Mucosa of stomach (tissue), 1 donor: ENCODE data around the gene SLC17A4.
"Not testable (repeated sequence)": the region's sequence is repeated elsewhere in the genome, so short reads cannot be mapped to it uniquely, and the experiment has no call there.

Source experiments
- H3K27me3 ChIP-seq: one replicate; pipeline ENCODE4 v1.7.0; 2013; ENCODE audit warnings: mild to moderate bottlenecking, low read length; ENCODE audit not compliant: control insufficient read depth, insufficient read depth
- H3K36me3 ChIP-seq: one replicate; pipeline ENCODE4 v1.7.0; 2013; ENCODE audit warnings: low read length; ENCODE audit not compliant: control insufficient read depth, insufficient read depth
- H3K4me1 ChIP-seq: one replicate; pipeline ENCODE4 v1.7.0; 2013; ENCODE audit warnings: mild to moderate bottlenecking, low read length; ENCODE audit not compliant: control insufficient read depth, insufficient read depth
- H3K4me3 ChIP-seq: one replicate; pipeline ENCODE4 v1.7.0; 2013; ENCODE audit warnings: low read length
- H3K9ac ChIP-seq: one replicate; pipeline ENCODE4 v1.7.0; 2013; ENCODE audit warnings: mild to moderate bottlenecking, low read length, moderate library complexity
- H3K9me3 ChIP-seq: one replicate; pipeline ENCODE4 v1.7.0; 2013; ENCODE audit warnings: mild to moderate bottlenecking, low read length, moderate library complexity; ENCODE audit not compliant: control insufficient read depth
- donor health status: Pancreatic carcinoma.

SLC17A4 gene

DNA sequence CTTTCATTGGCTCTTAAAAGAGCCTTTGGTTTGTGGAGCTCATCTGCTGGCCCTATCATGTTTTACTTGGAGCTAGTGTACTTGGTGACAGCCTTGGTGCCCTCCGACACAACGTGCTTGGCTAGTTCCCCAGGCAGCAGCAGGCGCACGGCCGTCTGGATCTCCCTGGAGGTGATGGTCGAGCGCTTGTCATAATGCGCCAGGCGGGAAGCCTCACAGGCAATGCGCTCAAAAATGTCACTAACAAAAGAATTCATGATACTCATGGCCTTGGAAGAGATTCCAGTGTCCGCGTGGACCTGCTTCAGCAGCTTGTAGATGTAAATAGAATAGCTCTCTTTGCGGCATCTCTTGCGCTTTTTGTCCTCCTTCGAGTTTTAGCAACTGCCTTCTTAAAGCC lies 22.8 kb upstream of the SLC17A4 start:
- H3K27me3 ChIP-seq: no peaks in the 10 kb centered on the region
- H3K9me3 ChIP-seq: no peaks in the 10 kb centered on the region
- no peaks in the 10 kb centered on the region for H3K36me3 ChIP-seq

GRCh38 chr6:25732468-25733198 lies 21.9 kb upstream of the SLC17A4 start:
- Histone ChIP-seq H3K9ac (no peak overlapping the region), H3K9me3 (no peaks in the 10 kb centered on the region), H3K27me3 (no peaks in the 10 kb centered on the region), H3K36me3 (no peaks in the 10 kb centered on the region), H3K4me3 (no peak overlapping the region), H3K4me1 (no peaks in the 10 kb centered on the region)

More for the DNA sequence above, 22.8 kb upstream of the SLC17A4 start:
- H3K9ac ChIP-seq: no peak overlapping the region
- H3K4me3 ChIP-seq: no peak overlapping the region
- no peaks in the 10 kb centered on the region for H3K4me1 ChIP-seq

DNA sequence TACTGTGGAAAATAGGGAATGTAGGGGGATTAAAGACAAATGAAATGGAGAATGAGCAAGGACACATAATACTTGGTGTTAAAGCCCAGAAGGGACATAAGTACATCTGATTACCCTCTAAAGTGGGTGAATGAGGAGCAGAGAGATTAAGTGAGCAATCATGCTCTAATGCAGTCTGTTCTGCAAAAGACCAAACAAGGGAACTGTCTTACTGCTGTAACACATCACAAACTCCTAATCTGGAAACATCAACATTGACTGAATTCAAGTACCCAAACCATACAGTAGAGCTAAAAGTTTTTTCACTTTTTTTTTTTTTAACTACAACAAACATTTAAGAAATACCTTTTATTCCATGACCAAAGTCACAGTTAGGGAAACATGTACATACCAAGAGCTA lies 19.3 kb upstream of the SLC17A4 start:
- no peak overlapping the region for H3K4me3 ChIP-seq
- no peak overlapping the region for H3K9ac ChIP-seq
- no peaks in the 10 kb centered on the region for H3K27me3 ChIP-seq
- no peaks in the 10 kb centered on the region for H3K4me1 ChIP-seq
- no peaks in the 10 kb centered on the region for H3K9me3 ChIP-seq
- H3K36me3 ChIP-seq: no peaks in the 10 kb centered on the region

- H3K36me3 ChIP-seq: no peaks in the 10 kb centered on the region
- no peaks in the 10 kb centered on the region for H3K9me3 ChIP-seq
- H3K9ac ChIP-seq: no peak overlapping the region
- H3K27me3 ChIP-seq: no peaks in the 10 kb centered on the region
- no peak overlapping the region for H3K4me3 ChIP-seq
- H3K4me1 ChIP-seq: no peaks in the 10 kb centered on the region
Measured at GRCh38 chr6:25743868-25744267, 10.7 kb upstream of the SLC17A4 start.

DNA sequence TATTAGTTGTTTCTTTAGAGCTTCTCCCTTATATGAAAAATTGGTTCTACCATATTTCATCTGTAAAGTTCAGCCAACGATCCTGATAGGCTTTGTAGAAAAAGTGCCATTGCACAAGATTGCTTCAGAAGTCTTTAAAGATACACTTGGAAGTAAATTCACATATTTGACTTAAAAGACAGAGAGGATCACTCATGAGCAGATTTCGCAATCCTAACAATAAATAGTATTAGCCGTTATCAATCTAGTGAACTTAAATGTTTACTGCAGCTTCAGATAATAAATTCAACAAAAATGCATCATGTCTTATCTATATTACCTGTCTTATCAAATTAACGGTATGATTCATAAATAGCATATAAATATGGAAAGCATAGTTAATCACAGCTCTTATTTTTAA lies 8.7 kb upstream of the SLC17A4 start:
- H3K4me3 ChIP-seq: no peak overlapping the region
- no peak overlapping the region for H3K9ac ChIP-seq
- H3K4me1 ChIP-seq: no peaks in the 10 kb centered on the region
- no peaks in the 10 kb centered on the region for H3K36me3 ChIP-seq
- no peaks in the 10 kb centered on the region for H3K27me3 ChIP-seq
- no peaks in the 10 kb centered on the region for H3K9me3 ChIP-seq

DNA sequence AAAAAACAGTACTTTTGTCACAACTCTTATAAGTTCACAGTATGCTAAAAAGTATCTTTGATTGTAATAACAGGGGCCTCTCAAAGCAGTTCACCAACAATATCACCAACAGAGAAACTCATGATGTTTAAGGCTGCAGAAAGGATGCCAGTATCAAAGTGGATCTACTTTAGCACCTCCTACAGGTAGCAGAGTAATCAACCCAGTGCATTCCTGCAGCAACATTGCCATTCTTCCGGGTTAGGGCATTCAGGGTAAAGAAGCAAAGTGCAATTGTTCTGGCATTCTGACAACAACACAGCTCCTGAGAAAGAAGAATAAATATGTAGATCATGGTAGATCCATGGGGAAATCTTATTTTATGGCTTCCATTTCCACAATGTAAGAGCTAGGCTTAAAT lies 7.6 kb upstream of the SLC17A4 start:
- Histone ChIP-seq H3K4me1 (no peaks in the 10 kb centered on the region), H3K9me3 (no peaks in the 10 kb centered on the region), H3K4me3 (no peak overlapping the region), H3K9ac (no peak overlapping the region), H3K36me3 (no peaks in the 10 kb centered on the region), H3K27me3 (no peaks in the 10 kb centered on the region)

GRCh38 chr6:25747477-25747876 lies 7.1 kb upstream of the SLC17A4 start:
- Histone ChIP-seq H3K9me3 (no peaks in the 10 kb centered on the region), H3K4me3 (no peak overlapping the region), H3K4me1 (no peaks in the 10 kb centered on the region), H3K36me3 (no peaks in the 10 kb centered on the region), H3K9ac (no peak overlapping the region), H3K27me3 (no peaks in the 10 kb centered on the region)

- H3K9ac ChIP-seq: no peak overlapping the region
- H3K27me3 ChIP-seq: no peaks in the 10 kb centered on the region
- no peaks in the 10 kb centered on the region for H3K36me3 ChIP-seq
- H3K9me3 ChIP-seq: no peaks in the 10 kb centered on the region
- H3K4me3 ChIP-seq: no peak overlapping the region
- no peaks in the 10 kb centered on the region for H3K4me1 ChIP-seq
Measured at GRCh38 chr6:25748049-25748448, 6.5 kb upstream of the SLC17A4 start.

DNA sequence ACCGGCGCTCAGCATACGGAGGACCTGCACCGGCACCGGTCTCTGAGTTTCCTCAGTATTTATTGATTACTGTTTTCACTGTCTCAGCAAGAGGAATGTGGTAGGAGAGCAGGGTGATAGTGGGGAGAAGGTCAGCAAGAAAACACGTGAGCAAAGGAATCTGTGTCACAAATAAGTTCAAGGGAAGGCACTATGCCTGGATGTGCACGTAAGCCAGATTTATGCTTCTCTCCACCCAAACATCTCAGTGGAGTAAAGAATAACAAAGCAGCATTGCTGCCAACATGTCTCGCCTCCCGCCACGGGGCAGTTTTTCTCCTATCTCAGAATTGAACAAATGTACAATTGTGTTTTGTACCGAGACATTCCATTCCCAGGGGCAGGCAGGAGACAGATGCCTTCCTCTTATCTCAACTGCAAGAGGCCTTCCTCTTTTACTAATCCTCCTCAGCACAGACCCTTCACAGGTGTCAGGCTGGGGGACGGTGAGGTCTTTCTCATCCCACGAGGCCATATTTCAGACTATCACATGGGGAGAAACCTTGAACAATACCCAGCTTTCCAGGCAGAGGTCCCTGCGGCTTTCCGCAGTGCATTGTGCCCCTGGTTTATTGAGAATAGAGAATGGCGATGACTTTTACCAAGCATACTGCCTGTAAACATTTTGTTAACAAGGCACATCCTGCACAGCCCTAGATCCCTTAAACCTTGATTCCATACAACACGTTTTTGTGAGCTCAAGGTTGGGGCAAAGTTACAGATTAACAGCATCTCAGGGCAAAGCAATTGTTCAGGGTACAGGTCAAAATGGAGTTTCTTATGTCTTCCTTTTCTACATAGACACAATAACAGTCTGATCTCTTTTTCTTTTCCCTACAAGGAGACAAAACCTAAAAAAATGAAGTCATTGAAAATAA lies 5.7 kb upstream of the SLC17A4 start:
- H3K36me3 ChIP-seq, H3K9me3 ChIP-seq, H3K4me3 ChIP-seq, H3K4me1 ChIP-seq, H3K9ac ChIP-seq, H3K27me3 ChIP-seq: not testable (repeated sequence)

GRCh38 chr6:25749837-25750236 lies 4.7 kb upstream of the SLC17A4 start:
- Histone ChIP-seq H3K27me3 (no peaks in the 10 kb centered on the region), H3K4me3 (no peak overlapping the region), H3K9me3 (no peaks in the 10 kb centered on the region), H3K36me3 (no peaks in the 10 kb centered on the region), H3K4me1 (no peaks in the 10 kb centered on the region), H3K9ac (no peak overlapping the region)

GRCh38 chr6:25750906-25751305 lies 3.6 kb upstream of the SLC17A4 start:
- Histone ChIP-seq H3K4me1 (no peaks in the 10 kb centered on the region), H3K36me3 (no peaks in the 10 kb centered on the region), H3K9ac (no peak overlapping the region), H3K4me3 (no peak overlapping the region), H3K27me3 (no peaks in the 10 kb centered on the region), H3K9me3 (no peaks in the 10 kb centered on the region)

GRCh38 chr6:25753079-25753478 lies 1.5 kb upstream of the SLC17A4 start:
- Histone ChIP-seq H3K27me3 (no peaks in the 10 kb centered on the region), H3K9ac (no peak overlapping the region), H3K36me3 (no peaks in the 10 kb centered on the region), H3K9me3 (no peaks in the 10 kb centered on the region), H3K4me3 (no peak overlapping the region), H3K4me1 (no peaks in the 10 kb centered on the region)
